Stomach (tissue), 4 donors: ENCODE data around the gene SNX27.

Source experiments
- CTCF ChIP-seq, 7 experiments: fragments of 450-650 bp in 4 of 7; fragments of 200-600 bp in 3 of 7; sonication (generic) in 3 of 7; IDR thresholded peaks; one replicate each; pipeline ENCODE4 v1.5.1; 2016 to 2019; ENCODE audit warnings: antibody characterized with exemption in 7 of 7, control low read depth in 2 of 7, mild to moderate bottlenecking in 1 of 7
- EP300 ChIP-seq: sonication (generic); formaldehyde crosslinking; IDR thresholded peaks from one replicate; pipeline ENCODE4 v1.6.1; 2017; ENCODE audit warnings: antibody characterized with exemption
- POLR2A ChIP-seq, 4 donors: fragments of 450-650 bp; IDR thresholded peaks; one replicate each; pipeline ENCODE4 v1.6.1; 2016; ENCODE audit warnings: antibody characterized with exemption in 4 of 4, control low read depth in 2 of 4, mild to moderate bottlenecking in 1 of 4, moderate library complexity in 1 of 4
- POLR2AphosphoS5 ChIP-seq, 3 donors: sonication (generic); formaldehyde crosslinking; IDR thresholded peaks; one replicate each; pipeline ENCODE4 v1.6.1; 2016; ENCODE audit warnings: antibody characterized with exemption in 3 of 3

DNA sequence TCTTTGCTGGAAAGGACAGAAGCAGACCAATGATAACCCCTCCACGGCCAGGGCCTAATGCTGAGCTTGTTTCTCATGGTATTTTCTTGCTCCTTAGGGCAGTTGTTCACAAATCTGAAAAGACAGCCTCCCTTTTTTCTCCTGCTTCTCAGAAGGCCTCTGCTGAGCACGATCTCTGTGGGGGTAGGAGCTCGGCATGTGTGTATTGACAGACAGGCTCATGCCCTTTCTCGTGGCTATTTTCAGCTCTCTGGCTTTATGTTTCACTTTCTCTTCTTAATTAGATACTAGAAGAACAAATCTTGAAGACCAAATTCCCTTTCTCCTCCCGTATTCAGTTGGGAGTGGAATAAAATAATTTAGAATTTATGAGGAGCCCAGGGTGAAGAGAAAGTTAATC is 108.7 kb downstream of the SNX27 start:
- TF ChIP-seq EP300 = no peak
- TF ChIP-seq CTCF (IDR thresholded peaks at IDR 0.05) = no peak
- no peak for TF ChIP-seq POLR2AphosphoS5 (IDR thresholded peaks at IDR 0.05)
- TF ChIP-seq POLR2A (IDR thresholded peaks at IDR 0.05) = no peak
